Lower lobe of right lung (tissue), 2 donors: ENCODE measurements around the gene TLX1. TPM values are rescaled to one million over a fixed set of nuclear protein-coding genes. Genes with fewer than 3 reads are reported as not detected.

Source experiments
- ATAC-seq, 2 donors: fragments of 200-7000 bp; cut with Tn5 transposase; one replicate each; pipeline ENCODE4 v1.9.1; 2020 to 2022; ENCODE audit warnings: mild to moderate bottlenecking in 2 of 2, moderate library complexity in 2 of 2
- DNase-seq: peaks from one replicate; pipeline ENCODE4 v3.0.0-alpha.2; 2020
- H3K27ac ChIP-seq: fragments of 200-600 bp; one replicate; pipeline ENCODE4 v1.8.0; 2022
- H3K27me3 ChIP-seq: fragments of 200-600 bp; one replicate; pipeline ENCODE4 v1.8.0; 2022; ENCODE audit warnings: low read depth
- H3K36me3 ChIP-seq: fragments of 200-600 bp; one replicate; pipeline ENCODE4 v1.8.0; 2022; ENCODE audit warnings: mild to moderate bottlenecking
- H3K4me1 ChIP-seq: fragments of 200-600 bp; one replicate; pipeline ENCODE4 v1.8.0; 2022
- H3K4me3 ChIP-seq: fragments of 200-600 bp; one replicate; pipeline ENCODE4 v1.8.0; 2022; ENCODE audit warnings: mild to moderate bottlenecking
- H3K9me3 ChIP-seq: fragments of 200-600 bp; one replicate; pipeline ENCODE4 v1.8.0; 2022
- CTCF ChIP-seq: fragments of 200-600 bp; IDR thresholded peaks from one replicate; pipeline ENCODE4 v1.8.0; 2022; ENCODE audit warnings: antibody characterized with exemption, mild to moderate bottlenecking
- intact Hi-C: fragments of 100-400 bp; cut with DNase I; formaldehyde crosslinking; loops from one replicate; pipeline ENCODE4 v1.11.0; 2022
- total RNA-seq: library from RNA; stranded (reverse); fragmentation: NEBNext Ultra II Directional; extraction: Animal tissue kit (Norgen Biotek cat#: 25700); gene quantifications from one replicate; pipeline ENCODE4 v1.2.1, GENCODE V29; 2021
- donor health status: DM: no; HTN: yes; CAD: no; lungs with severe emphysema.

The TLX1 gene
- total RNA-seq, 1 donor from 2014 or later = not detected

- DNase-seq (peak; percentile 70), ATAC-seq (peak; percentile 93)
- intact Hi-C loops = no loop called here
- no peaks in the 10 kb centered on the region for H3K36me3 ChIP-seq
- H3K4me1 ChIP-seq = peaks cover 6% of the 10 kb centered on the region
- no peaks in the 10 kb centered on the region for H3K9me3 ChIP-seq
- TF ChIP-seq CTCF = peak; percentile 97
- peak overlapping the region; percentile 30 for H3K4me3 ChIP-seq
- H3K27me3 ChIP-seq = peaks cover 69% of the 10 kb centered on the region
- no peak overlapping the region for H3K27ac ChIP-seq
Observed at GRCh38 chr10:101161494-101162299, 30.6 kb downstream of the TLX1 start.

- Histone ChIP-seq H3K36me3 (no peaks in the 10 kb centered on the region), H3K4me1 (peaks cover 6% of the 10 kb centered on the region), H3K27ac (no peak overlapping the region), H3K9me3 (no peaks in the 10 kb centered on the region), H3K4me3 (no peak overlapping the region), H3K27me3 (peaks cover 66% of the 10 kb centered on the region)
- DNase-seq = no peak
- intact Hi-C loops = no loop called here
- no peak for TF ChIP-seq CTCF
- no peak for ATAC-seq
Observed at GRCh38 chr10:101162677-101163076, 31.6 kb downstream of the TLX1 start.

- TF ChIP-seq CTCF = no peak
- no peak for ATAC-seq
- intact Hi-C loops = no loop called here
Observed at GRCh38 chr10:101164020-101164419, 32.9 kb downstream of the TLX1 start.

GRCh38 chr10:101165736-101166135 lies 34.6 kb downstream of the TLX1 start:
- intact Hi-C loops = no loop called here
- peaks cover 6% of the 10 kb centered on the region for H3K4me1 ChIP-seq
- ATAC-seq (no peak), DNase-seq (no peak)
- peaks cover 68% of the 10 kb centered on the region for H3K27me3 ChIP-seq
- H3K9me3 ChIP-seq = no peaks in the 10 kb centered on the region
- no peaks in the 10 kb centered on the region for H3K36me3 ChIP-seq
- no peak for TF ChIP-seq CTCF
- no peak overlapping the region for H3K27ac ChIP-seq
- H3K4me3 ChIP-seq = no peak overlapping the region

More at GRCh38 chr10:101164020-101164419, 32.9 kb downstream of the TLX1 start:
- H3K27me3 ChIP-seq = peaks cover 62% of the 10 kb centered on the region
- peaks cover 6% of the 10 kb centered on the region for H3K4me1 ChIP-seq
- H3K36me3 ChIP-seq = no peaks in the 10 kb centered on the region
- H3K27ac ChIP-seq = no peak overlapping the region
- no peak for DNase-seq
- no peaks in the 10 kb centered on the region for H3K9me3 ChIP-seq
- no peak overlapping the region for H3K4me3 ChIP-seq

GRCh38 chr10:101166430-101166829 lies 35.3 kb downstream of the TLX1 start:
- H3K27me3 ChIP-seq = peaks cover 67% of the 10 kb centered on the region
- no peak overlapping the region for H3K4me3 ChIP-seq
- no peak for ATAC-seq
- H3K9me3 ChIP-seq = no peaks in the 10 kb centered on the region
- TF ChIP-seq CTCF = no peak
- H3K4me1 ChIP-seq = peaks cover 6% of the 10 kb centered on the region
- DNase-seq = no peak
- intact Hi-C loops = no loop called here
- no peak overlapping the region for H3K27ac ChIP-seq
- no peaks in the 10 kb centered on the region for H3K36me3 ChIP-seq
